ENCODE results near the gene PSMB7. TPM values are rescaled to one million over a fixed set of nuclear protein-coding genes. Genes with fewer than 3 reads are reported as not detected.
A peak's percentile ranks its signal among the peaks of the same experiment; 100 is the strongest.

The PSMB7 gene
- polyA plus RNA-seq, 1 experiment: 396 TPM

GRCh38 chr9:124411514-124412227, 3.6 kb downstream of the PSMB7 start:
- POLR2A ChIA-PET: interaction anchor here (0.6 to 1.4 kb wide), 3 partner anchors 13 to 125 kb away, joined by 3 to 8 read pairs (median 6); no protein-coding TSS in a partner anchor
- no peaks in the 10 kb centered on the region for H3K27me3 ChIP-seq (ENCODE audit: control insufficient read depth, insufficient read depth, low read length)
- H3K9me3 ChIP-seq (ENCODE audit: control insufficient read depth, insufficient read depth, low read length): peaks cover 5% of the 10 kb centered on the region; the same call in 1 of the 2 replicates
- DNase-seq (ENCODE audit: low read depth, low spot score): no peak
- H3K27ac ChIP-seq (ENCODE audit: low read depth, low read length): peak overlapping the region; percentile 83
- no peak; the same call in 1 of the 2 replicates for TF ChIP-seq CTCF (IDR thresholded peaks at IDR 0.05; ENCODE audit: low read depth, low read length)
- H3K4me3 ChIP-seq (ENCODE audit: low read depth, low read length): peak overlapping the region; percentile 21
- CTCF ChIA-PET: interaction anchor here (0.6 to 6.9 kb wide), 4 partner anchors 15 to 938 kb away, joined by 3 to 119 read pairs (median 4); no protein-coding TSS in a partner anchor

DNA sequence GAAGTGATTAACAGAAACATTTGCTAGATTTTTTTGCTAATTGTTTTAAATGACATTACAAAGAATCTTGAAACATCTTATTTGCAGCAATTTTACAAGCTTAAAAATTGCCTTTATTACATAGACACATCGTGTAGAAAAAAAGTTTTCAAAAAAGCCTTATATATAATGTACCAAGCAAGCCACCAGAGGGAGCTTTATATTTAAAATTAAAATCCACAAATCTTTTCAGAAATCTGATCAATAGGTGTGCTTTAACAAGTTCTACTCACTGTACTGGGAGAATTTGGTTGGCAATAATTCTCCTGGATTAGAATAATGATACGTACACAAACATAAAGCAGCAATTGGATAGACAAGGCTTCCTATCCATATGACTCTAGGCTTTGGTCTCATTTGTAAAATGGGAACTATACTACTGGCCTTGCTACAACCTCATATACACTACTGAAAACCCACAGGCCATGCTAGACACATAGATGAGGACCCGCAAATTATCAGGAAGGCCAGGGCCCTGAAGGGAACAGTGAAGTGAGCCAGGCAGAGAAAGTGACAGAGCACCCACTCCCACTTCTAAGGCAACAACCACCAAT, 4.8 kb downstream of the PSMB7 start:
- DNase-seq (ENCODE audit: low read depth, low spot score): no peak
- no peak overlapping the region for H3K4me3 ChIP-seq (ENCODE audit: low read depth, low read length)
- POLR2A ChIA-PET: interaction anchor here (1.4 kb wide), 1 partner anchor 11 kb away, joined by 11 read pairs; no protein-coding TSS in a partner anchor
- H3K27me3 ChIP-seq (ENCODE audit: control insufficient read depth, insufficient read depth, low read length): no peaks in the 10 kb centered on the region
- CTCF ChIA-PET: interaction anchor here (0.5 to 6.9 kb wide), 15 partner anchors 9 to 1008 kb away, joined by 3 to 119 read pairs (median 5); no protein-coding TSS in a partner anchor
- H3K9me3 ChIP-seq (ENCODE audit: control insufficient read depth, insufficient read depth, low read length): peaks cover under 1% of the 10 kb centered on the region; the same call in 1 of the 2 replicates
- TF ChIP-seq CTCF (IDR thresholded peaks at IDR 0.05; ENCODE audit: low read depth, low read length): peak; percentile 51
- H3K27ac ChIP-seq (ENCODE audit: low read depth, low read length): peak overlapping the region; percentile 83

GRCh38 chr9:124409410-124409809, 5.8 kb downstream of the PSMB7 start:
- Histone ChIP-seq H3K27ac (ENCODE audit: low read depth, low read length) (no peak overlapping the region), H3K27me3 (ENCODE audit: control insufficient read depth, insufficient read depth, low read length) (no peaks in the 10 kb centered on the region), H3K4me3 (ENCODE audit: low read depth, low read length) (no peak overlapping the region), H3K9me3 (ENCODE audit: control insufficient read depth, insufficient read depth, low read length) (no peaks in the 10 kb centered on the region)
- DNase-seq (ENCODE audit: low read depth, low spot score): no peak
- ChIA-PET CTCF (interaction anchor here (1.0 to 6.9 kb wide), 4 partner anchors 13 to 1007 kb away, joined by 3 to 119 read pairs (median 6); no protein-coding TSS in a partner anchor), POLR2A (interaction anchor here (1.4 kb wide), 1 partner anchor 10 kb away, joined by 11 read pairs; no protein-coding TSS in a partner anchor)
- TF ChIP-seq CTCF (IDR thresholded peaks at IDR 0.05; ENCODE audit: low read depth, low read length): no peak

- no peak for TF ChIP-seq CTCF (IDR thresholded peaks at IDR 0.05; ENCODE audit: low read depth, low read length)
- ChIA-PET POLR2A (no interaction called here), CTCF (interaction anchor here (0.7 kb wide), 1 partner anchor 92 kb away, joined by 3 read pairs; no protein-coding TSS in a partner anchor)
- Histone ChIP-seq H3K27me3 (ENCODE audit: control insufficient read depth, insufficient read depth, low read length) (no peaks in the 10 kb centered on the region), H3K9me3 (ENCODE audit: control insufficient read depth, insufficient read depth, low read length) (no peaks in the 10 kb centered on the region), H3K4me3 (ENCODE audit: low read depth, low read length) (no peak overlapping the region), H3K27ac (ENCODE audit: low read depth, low read length) (no peak overlapping the region)
- DNase-seq (ENCODE audit: low read depth, low spot score): no peak
Measured at GRCh38 chr9:124403246-124403645, 12.0 kb downstream of the PSMB7 start.

Data from AG04450 (cell line).